Uterus (tissue), 2 donors: ENCODE measurements around the gene PHF19.

ENCODE experiments used
- CTCF ChIP-seq, 4 experiments: fragments of 200-600 bp in 2 of 4; fragments of 450-650 bp in 2 of 4; sonication (generic) in 2 of 4; IDR thresholded peaks; one replicate each; pipeline ENCODE4 v1.5.1; 2016 to 2019; ENCODE audit warnings: antibody characterized with exemption in 4 of 4, mild to moderate bottlenecking in 2 of 4, moderate library complexity in 1 of 4
- POLR2A ChIP-seq, 2 donors: fragments of 450-650 bp; IDR thresholded peaks; one replicate each; pipeline ENCODE4 v1.6.1; 2016; ENCODE audit warnings: antibody characterized with exemption in 2 of 2, mild to moderate bottlenecking in 1 of 2, moderate library complexity in 1 of 2

- TF ChIP-seq CTCF (IDR thresholded peaks at IDR 0.05) = no peak
- no peak for TF ChIP-seq POLR2A (IDR thresholded peaks at IDR 0.05)
These were observed 11.8 kb downstream of the PHF19 start for GRCh38 chr9:120865176-120865575.
